GM21786 (cell line): ENCODE results near the gene MAGI1.

Experiments used
- ATAC-seq: cut with Tn5 transposase; IDR thresholded peaks from one replicate; pipeline ENCODE4 v1.9.1; 2021; ENCODE audit not compliant: unreplicated experiment

MAGI1 gene

GRCh38 chr3:65473736-65474135 lies 565.0 kb downstream of the MAGI1 start:
- ATAC-seq = no peak

GRCh38 chr3:65472501-65472900 lies 566.2 kb downstream of the MAGI1 start:
- ATAC-seq = no peak

- ATAC-seq = no peak
These were observed 572.3 kb downstream of the MAGI1 start for GRCh38 chr3:65466300-65466988.

- no peak for ATAC-seq
These were observed 588.8 kb downstream of the MAGI1 start for GRCh38 chr3:65449841-65450428.

- ATAC-seq = no peak
These were observed 590.6 kb downstream of the MAGI1 start for GRCh38 chr3:65448120-65448519.

GRCh38 chr3:65445573-65446169 lies 593.0 kb downstream of the MAGI1 start:
- no peak for ATAC-seq

GRCh38 chr3:65444447-65444815 lies 594.3 kb downstream of the MAGI1 start:
- ATAC-seq = no peak

- no peak for ATAC-seq
These were observed 594.8 kb downstream of the MAGI1 start for GRCh38 chr3:65443739-65444446.

- no peak for ATAC-seq
These were observed 599.0 kb downstream of the MAGI1 start for GRCh38 chr3:65439641-65440284.

- ATAC-seq = no peak
These were observed 600.1 kb downstream of the MAGI1 start for GRCh38 chr3:65438612-65439011.

GRCh38 chr3:65438096-65438495 lies 600.6 kb downstream of the MAGI1 start:
- no peak for ATAC-seq

GRCh38 chr3:65436580-65436979 lies 602.1 kb downstream of the MAGI1 start:
- no peak for ATAC-seq

- no peak for ATAC-seq
These were observed 605.2 kb downstream of the MAGI1 start for GRCh38 chr3:65433480-65433879.

- no peak for ATAC-seq
These were observed 606.2 kb downstream of the MAGI1 start for GRCh38 chr3:65432388-65433003.

- no peak for ATAC-seq
These were observed 612.8 kb downstream of the MAGI1 start for GRCh38 chr3:65425880-65426279.

GRCh38 chr3:65422154-65422553 lies 616.6 kb downstream of the MAGI1 start:
- ATAC-seq = no peak

GRCh38 chr3:65419233-65419632 lies 619.5 kb downstream of the MAGI1 start:
- no peak for ATAC-seq

- ATAC-seq = no peak
These were observed 624.8 kb downstream of the MAGI1 start for GRCh38 chr3:65413891-65414290.

- ATAC-seq = no peak
These were observed 626.1 kb downstream of the MAGI1 start for GRCh38 chr3:65412588-65412987.

GRCh38 chr3:65411367-65411766 lies 627.4 kb downstream of the MAGI1 start:
- ATAC-seq = no peak

- ATAC-seq = no peak
These were observed 629.5 kb downstream of the MAGI1 start for GRCh38 chr3:65409176-65409569.
